Measurements from ENCODE around the gene ABHD16A.

Gene ABHD16A

DNA sequence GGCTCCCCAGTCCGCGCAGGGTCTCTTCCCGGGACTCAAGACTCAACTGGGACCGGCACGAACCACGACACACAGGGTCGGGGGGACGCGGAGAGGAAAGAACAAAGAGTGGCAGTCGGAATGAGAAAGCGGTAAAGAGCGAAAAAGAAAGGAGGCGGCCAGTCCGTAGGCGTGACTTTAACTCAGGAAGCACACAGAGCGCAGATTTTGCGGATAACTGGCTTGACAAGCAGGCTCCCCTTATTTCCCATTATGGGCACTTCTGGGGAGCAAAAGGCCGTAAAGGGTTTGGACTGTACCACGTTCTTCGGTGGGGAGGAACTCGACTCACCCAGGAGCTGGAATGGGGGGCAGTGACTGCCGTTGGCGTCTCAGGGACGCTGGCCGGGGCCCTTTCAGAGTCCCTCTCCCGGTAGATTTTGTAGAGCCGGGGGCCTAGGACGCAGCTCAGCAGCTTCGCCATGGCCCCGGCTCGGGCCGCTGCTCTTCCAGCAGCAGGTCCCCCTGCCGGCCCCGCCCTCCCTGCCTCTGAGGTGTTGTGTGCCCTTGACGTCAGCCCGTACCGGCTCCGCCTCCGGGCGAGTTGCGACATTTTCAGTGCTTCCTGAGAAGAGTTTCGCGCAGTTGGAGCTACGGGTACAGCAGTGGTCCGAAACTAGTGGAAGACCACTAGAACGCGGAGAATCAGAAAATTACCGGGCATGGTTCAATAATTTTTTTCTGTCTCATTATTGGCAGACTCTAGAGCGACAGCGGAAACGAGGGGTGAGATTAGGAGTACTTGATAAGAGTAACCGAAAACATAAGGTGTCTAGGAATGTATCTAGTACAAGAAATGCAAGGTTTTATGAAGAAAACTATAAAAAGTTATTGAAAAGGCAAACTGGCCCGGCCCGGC, at the start of gene ABHD16A:
Gene ABHD16A, minus strand, starts transcription at position 506 of the 898 bp plus-strand sequence. Its CDS starts 43 bp downstream, at position 463.
- DNase-seq (ENCODE audit: low read depth in 3 of 3, low spot score in 1 of 3): peak; percentile 89 to 94 (median 94)

DNA sequence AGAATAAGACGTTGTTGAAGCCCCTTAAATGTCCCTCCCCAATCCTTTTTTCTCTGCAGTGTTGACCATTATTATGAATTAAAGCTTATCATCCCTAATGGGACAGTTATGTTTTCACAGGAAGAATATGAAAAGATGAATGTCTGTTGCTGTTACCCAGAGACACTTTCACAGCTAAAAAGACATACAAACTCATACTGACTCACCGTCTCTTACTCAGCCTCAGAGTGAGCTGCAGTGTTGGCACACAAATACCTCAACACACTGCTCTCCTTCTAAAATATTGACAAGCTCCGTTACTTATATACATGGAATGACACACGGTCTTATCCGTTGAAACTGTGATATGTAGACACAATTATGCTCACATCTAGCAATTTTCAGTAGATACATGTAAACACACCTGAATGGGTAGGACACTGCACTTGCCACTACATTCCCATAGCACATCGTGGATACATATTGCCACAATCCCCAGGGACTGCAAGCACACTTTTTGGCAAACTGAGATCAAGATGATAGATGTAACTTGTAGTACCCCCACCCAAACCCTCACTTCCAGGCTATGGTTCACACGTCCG, 49.7 kb upstream of the ABHD16A start:
- no peak for DNase-seq (ENCODE audit: low read depth in 3 of 3, low spot score in 1 of 3)

DNA sequence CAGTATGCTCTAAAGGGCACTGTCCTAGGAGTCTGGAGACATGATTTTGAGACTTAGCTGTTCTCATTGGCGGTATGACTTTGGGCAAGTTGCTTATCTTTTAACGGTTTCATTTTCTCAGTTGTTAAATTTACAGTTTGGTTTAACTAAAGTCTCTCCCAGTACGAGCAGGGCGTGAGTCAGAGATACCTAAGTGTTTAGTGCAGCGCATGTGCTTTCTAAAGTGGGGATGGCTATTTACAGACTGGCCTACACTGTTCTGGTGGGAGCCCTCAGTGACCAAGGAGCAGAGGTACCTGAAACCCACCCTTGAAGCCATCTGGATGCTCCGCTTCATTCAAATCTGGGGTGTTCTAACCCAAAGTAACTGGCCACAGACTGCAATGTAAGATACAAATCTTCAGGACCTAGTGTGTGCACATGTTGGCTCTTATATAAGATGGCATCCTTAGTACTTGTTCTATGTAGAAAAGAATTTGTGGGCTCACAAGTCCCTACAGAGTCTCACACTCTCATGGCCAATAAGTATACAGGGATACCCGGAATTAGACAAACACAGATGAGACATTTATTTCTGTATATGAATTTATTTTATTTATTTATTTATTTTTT, 47.4 kb upstream of the ABHD16A start:
- no peak for DNase-seq (ENCODE audit: low read depth in 3 of 3, low spot score in 1 of 3)

DNA sequence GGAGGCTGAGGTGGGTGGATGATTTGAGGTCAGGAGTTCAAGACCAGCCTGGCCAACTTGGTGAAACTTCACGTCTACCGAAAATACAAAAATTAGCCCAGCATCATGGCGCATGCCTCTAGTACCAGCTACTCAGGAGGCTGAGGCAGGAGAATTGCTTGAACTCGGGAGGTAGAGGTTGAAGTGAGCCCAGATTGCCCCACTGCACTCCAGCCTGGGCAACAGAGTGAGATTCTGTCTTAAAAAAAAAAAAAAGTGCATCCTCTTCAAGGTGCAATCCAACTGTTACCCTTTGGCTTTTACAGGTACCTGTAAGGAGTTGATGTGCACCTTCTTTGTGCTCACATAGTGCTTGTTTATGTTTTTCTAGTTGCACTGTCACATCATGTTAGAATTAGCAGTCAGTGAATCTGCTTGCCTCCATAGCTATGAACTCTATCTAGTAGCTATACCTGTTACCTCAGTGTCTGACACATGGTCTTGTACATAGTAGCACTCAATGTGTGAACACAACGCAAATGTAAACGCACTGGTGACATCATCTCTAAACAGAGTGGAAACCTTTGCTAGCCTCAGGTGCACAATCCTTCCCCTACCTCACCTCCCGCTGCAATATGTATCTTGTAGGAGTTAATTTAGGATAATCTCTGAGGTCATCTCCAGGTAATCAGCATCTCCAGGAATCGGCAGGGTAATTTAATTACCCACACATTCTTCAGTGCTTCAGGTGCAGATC, 46.3 kb upstream of the ABHD16A start:
- no peak for DNase-seq (ENCODE audit: low read depth in 3 of 3, low spot score in 1 of 3)

DNA sequence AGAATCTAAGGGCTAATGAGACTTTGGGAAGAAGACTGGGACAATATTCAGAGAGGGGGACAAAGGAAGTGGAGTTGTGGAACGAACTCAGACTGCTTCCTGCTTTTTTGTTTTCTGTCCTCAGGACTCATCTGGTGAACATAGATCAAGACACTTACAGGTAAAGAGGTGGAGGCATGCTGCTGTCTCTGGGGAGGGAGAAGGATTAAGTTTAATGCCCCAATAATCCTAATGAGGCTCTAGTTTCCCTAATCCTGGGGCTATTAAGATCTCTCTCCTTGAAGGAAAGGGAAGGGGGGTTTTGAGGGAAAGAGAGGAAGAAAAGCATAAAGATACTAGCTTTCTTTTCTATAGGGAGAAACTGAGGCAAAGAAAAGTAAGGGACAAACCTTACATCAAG, 41.3 kb upstream of the ABHD16A start:
- no peak for DNase-seq (ENCODE audit: low read depth in 3 of 3, low spot score in 1 of 3)

DNA sequence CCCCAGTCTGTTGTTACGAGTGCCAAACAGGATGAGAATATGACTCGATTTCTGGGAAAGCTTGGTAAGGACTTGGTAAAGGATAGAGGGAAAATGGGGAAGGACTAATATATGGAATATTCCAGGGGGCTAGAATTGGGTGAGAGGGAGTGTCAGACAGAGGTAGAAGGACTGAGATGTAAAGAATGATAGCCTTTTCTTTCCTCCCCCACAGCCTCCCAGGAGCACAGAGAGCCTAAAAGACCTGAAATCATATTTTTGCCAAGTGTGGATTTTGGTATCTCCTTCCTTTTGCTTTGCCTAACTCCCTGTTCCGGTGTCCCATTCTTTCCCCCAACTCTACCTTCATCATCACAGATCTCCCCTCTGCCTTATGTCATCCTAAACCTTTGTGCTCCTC, 39.8 kb upstream of the ABHD16A start:
- DNase-seq (ENCODE audit: low read depth in 3 of 3, low spot score in 1 of 3): no peak

- DNase-seq (ENCODE audit: low read depth in 3 of 3, low spot score in 1 of 3): no peak
These were observed 38.7 kb upstream of the ABHD16A start for GRCh38 chr6:31741815-31742214.

- DNase-seq (ENCODE audit: low read depth in 3 of 3, low spot score in 1 of 3): no peak
These were observed 37.5 kb upstream of the ABHD16A start for GRCh38 chr6:31740397-31741223.

DNA sequence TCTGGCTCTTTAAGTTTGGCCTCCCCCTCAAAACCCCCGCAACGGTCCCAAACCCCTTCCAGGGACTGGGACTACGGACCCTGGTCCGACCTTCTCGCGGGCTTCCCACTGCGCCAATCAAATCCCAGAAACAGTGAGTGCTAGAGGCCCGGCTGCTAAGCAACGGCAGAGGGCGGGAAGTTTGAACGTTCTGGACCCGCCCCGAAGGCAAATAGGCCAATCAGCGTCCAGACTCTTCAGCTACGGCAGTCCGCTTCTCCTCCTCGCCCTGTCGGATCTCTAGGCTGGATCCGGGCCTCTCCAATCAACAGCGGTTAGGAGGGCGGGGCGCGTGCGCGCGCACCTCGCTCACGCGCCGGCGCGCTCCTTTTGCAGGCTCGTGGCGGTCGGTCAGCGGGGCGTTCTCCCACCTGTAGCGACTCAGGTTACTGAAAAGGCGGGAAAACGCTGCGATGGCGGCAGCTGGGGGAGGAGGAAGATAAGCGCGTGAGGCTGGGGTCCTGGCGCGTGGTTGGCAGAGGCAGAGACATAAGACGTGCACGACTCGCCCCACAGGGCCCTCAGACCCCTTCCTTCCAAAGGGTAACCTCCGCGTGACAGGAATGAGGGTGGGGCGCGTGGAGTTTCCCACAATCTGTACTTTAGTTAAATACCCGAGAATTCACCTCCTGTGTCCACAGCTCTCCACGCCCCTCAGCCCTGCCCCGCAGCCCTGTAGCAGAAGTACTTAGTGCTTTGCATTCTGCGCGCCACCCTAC, 36.7 kb upstream of the ABHD16A start, which contains the start of gene MSH5:
Gene MSH5, plus strand, starts transcription at position 367 of the 758 bp plus-strand sequence. CDS start 462 bp downstream, outside the sequence.
- peak; percentile 83 to 89 (median 87) for DNase-seq (ENCODE audit: low read depth in 3 of 3, low spot score in 1 of 3)

DNA sequence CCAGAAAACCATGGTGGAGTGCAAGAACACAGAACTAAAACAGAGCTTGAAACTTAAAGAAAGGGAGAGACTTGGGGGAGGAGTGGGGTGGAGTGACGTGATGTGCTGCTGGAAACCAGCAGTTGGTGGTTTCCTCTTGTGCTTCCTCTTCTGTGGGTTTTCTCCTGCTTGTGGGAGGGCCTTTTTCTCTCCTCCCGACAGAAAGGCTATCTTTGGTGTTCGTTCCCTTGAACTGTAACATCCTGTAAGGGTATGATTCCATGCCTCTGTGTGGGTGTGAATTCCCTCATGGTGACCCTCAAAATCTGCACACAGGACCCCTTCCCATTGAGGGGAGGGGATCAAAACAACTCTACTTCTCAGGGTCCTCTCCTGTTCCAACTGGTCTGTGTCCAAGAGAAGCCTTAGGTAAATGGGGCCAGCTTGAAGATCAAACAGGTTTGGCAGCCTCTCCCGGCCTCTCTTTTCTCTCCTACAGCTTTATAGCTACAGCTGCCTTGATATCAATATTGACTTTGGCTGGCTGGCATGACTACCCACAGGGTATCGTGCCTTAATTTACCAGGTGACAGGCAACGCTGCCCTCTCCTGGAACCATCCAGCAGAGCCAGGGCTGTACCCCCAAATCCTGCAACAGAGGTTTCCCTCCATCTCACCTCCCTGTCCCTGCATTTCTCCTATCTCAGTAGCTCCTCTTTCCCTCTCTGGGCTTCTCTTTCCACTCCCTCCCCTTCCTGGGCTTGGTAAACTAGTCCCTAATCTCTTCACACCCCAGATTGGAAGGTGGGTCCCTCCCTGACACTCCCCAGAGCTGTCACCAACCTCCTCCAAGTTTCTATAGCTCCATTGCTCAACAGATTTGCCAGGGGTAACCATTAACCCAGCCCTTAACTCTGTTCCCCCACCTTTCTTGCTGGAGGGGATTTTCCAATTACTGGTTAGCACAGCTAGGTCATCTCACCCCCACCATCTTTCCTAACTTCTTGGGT, 35.2 kb upstream of the ABHD16A start:
- DNase-seq (ENCODE audit: low read depth in 3 of 3, low spot score in 1 of 3): peak in 1 of 3 donors; percentile 29

DNA sequence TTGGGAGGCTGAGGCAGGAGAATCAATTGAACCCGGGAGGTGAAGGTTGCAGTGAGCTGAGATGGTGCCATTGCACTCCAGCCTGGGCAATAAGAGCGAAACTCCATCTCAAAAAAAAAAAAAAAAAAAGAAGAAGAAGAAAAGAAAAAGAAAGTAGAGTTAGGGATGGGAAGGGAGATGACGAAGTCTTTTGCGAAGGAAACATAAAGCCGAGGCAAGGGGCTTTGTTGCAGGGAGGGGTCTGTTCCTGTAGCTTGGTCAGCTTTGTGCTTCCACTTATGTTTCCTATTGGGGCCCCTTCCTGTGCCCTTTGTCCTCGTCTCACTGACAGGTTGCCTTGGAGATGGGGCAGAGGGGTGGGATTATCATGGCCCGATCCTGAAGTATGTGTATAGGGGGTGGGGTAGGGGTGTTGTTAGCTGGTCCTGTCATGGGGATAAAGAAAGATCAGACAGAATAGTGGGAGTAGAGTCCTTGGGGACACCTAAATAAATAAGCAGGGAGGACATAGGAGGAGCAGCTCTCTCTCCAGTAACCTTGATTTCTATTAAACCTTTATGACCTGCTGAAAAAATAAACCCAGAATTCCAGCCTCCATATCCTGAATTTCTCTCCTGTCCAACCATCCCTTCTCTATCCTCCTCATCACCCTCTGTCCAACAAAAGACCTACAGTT, 34.3 kb upstream of the ABHD16A start:
- DNase-seq (ENCODE audit: low read depth in 3 of 3, low spot score in 1 of 3): no peak

DNA sequence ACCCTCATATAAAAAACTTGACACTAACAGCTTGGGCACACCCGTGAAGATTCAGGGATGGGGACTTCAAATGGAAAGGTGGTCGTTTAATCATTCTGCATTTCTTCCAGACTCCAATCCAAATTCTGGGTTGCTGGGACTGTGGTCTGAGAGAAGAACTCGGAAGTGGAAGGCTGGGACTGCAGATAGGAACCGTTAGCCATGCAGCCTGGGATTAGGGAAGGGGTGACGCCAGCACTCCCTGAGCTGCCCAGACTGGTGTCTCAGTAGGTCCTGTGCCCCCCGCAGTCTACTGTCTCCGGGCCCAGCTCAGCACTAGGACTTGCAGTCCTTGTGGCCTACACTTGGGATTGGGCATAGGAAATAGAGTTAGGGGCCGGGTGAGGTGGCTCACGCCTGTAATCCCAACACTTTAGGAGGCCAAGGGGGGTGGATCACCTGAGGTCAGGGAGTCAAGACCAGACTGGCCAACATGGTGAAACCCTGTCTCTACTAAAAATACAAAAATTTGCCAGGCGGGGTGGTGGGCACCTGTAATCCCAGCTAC, 33.7 kb upstream of the ABHD16A start:
- no peak for DNase-seq (ENCODE audit: low read depth in 3 of 3, low spot score in 1 of 3)

GRCh38 chr6:31736021-31736767, 33.1 kb upstream of the ABHD16A start, which contains the start of gene CLIC1:
CLIC1 (minus strand) TSS chr6:31736530; CDS start chr6:31736300, 230 bp downstream.
- peak in 2 of 3 donors; percentile 54 to 64 for DNase-seq (ENCODE audit: low read depth in 3 of 3, low spot score in 1 of 3)

DNA sequence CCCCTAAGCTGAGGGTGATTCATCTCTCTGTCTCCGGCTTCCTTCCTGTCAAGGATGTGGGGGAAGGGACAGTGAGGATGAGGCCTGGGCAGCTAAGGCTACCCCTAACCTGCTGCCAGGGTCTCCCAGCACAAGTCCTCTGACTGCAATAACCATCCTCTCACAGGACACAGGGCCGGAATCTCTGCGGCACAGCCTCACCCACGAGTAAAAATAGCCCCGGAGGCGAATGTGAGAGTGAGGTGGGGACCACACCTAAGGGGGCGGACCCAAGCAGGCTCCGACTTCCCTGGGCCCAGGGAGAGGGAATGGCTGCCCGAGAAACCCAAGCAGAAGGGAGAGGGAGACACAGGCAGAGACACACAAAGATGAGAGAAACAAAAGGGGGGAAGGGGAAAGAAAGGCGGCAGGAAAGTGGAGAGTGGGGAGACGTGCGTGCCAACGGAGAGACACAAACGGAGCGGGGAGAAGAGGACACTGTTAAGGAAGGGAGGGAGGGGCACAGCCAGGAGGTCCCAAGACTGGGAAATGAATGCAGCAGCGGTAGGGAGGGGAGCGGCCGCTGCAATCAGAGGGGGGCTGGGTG, 31.8 kb upstream of the ABHD16A start:
- peak in 1 of 3 donors; percentile 26 for DNase-seq (ENCODE audit: low read depth in 3 of 3, low spot score in 1 of 3)

DNA sequence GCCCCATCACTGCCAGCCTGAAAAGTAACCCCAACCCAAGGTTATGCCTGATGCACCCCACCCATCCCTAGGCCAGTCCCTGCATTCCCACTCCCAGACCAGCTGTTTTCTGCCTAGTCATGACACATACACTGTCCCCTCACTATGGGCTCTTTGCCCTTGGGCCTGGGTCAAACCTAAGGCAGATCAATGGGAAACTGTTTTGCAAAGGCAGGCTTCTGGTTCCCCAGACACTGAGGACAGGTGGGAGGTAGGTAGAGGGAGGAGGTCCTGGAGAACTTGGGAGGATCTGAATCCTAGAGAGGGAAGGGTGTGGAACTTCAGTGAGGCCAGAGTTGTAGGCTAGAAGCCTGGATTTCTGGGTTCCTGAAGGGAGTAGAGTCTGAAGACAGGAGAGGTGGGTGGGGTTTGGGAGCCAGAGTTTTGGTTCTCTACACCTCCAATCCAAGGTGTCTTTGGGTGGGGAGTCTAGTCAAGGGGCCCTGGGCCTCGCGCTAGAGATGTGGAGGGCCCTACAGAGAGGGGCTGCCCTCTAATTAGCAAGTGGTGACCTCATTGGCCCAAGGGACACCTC, 31.2 kb upstream of the ABHD16A start:
- DNase-seq (ENCODE audit: low read depth in 3 of 3, low spot score in 1 of 3): no peak

DNA sequence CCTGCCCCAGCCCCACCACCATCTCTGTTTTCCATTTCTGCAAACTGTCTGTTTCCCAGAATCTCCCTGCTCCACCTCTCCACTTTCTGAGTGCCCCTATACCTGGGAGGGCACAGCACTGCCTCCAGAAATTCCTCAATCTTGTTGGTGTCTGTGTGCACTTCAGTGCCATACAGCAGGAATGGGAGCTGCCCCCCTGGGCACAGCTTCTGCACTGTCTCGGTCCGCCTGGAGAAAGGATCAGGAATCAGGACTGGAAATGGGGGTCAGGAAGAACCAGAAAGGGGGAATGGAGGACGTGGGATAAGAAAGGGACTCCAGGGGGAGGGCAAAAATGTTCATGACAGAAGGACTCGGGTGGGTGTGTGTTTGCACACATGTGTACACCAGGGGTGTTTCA, 30.6 kb upstream of the ABHD16A start:
- DNase-seq (ENCODE audit: low read depth in 3 of 3, low spot score in 1 of 3): no peak
